ENCODE results near the gene TLR5.

DNA sequence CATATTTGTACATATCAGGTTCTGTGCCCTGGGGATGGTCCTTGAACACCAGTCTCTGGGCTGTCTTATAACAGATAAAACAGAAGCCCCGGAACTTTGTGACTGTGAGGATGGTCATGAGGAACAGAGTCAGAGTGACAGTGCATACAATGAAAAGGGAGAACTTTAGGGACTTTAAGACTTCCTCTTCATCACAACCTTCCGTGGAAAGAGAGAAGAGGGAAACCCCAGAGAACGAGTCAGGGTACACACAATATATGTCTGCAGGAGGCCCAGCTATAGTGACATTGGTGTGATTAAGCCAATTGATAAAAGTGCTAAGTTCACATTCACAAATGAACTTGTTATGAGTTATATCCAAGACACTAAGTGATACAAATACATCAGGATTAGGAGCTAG, 32.1 kb downstream of the TLR5 start:
- no peak for TF ChIP-seq POLR2A (IDR thresholded peaks at IDR 0.05; ENCODE audit: low read length)
- no peak for TF ChIP-seq GATA1 (IDR thresholded peaks at IDR 0.05; ENCODE audit: low read depth, low read length)

Measured in erythroblast (primary cell).